HG02759 (cell line): ENCODE data around the gene GNG11.
A peak's percentile ranks its signal among the peaks of the same experiment; 100 is the strongest.
"Not testable (repeated sequence)": the region's sequence is repeated elsewhere in the genome, so short reads cannot be mapped to it uniquely, and the experiment has no call there.

Experiments
- ATAC-seq: cut with Tn5 transposase; IDR thresholded peaks from one replicate; pipeline ENCODE4 v1.9.1; 2021; ENCODE audit warnings: mild to moderate bottlenecking, moderate library complexity; ENCODE audit not compliant: unreplicated experiment

The GNG11 gene

GRCh38 chr7:93911242-93911641 lies 10.3 kb upstream of the GNG11 start:
- ATAC-seq: not testable (repeated sequence)

- ATAC-seq: peak; percentile 70
Measured at GRCh38 chr7:93911661-93912060, 9.9 kb upstream of the GNG11 start.

- no peak for ATAC-seq
Measured at GRCh38 chr7:93913197-93913596, 8.3 kb upstream of the GNG11 start.

GRCh38 chr7:93914581-93915066 lies 6.9 kb upstream of the GNG11 start:
- no peak for ATAC-seq

- not testable (repeated sequence) for ATAC-seq
Measured at GRCh38 chr7:93915206-93915842, 6.2 kb upstream of the GNG11 start.

GRCh38 chr7:93915888-93916287 lies 5.6 kb upstream of the GNG11 start:
- ATAC-seq: not testable (repeated sequence)

- ATAC-seq: not testable (repeated sequence)
Measured at GRCh38 chr7:93916315-93916714, 5.2 kb upstream of the GNG11 start.

GRCh38 chr7:93920496-93921182 lies 896 bp upstream of the GNG11 start:
- no peak for ATAC-seq

GRCh38 chr7:93921186-93921585 lies 349 bp upstream of the GNG11 start:
- ATAC-seq: no peak

- no peak for ATAC-seq
Measured at GRCh38 chr7:93923296-93923695, 1.8 kb downstream of the GNG11 start.

- no peak for ATAC-seq
Measured at GRCh38 chr7:93923942-93924341, 2.4 kb downstream of the GNG11 start.

GRCh38 chr7:93926800-93927199 lies 5.3 kb downstream of the GNG11 start:
- no peak for ATAC-seq

- no peak for ATAC-seq
Measured at GRCh38 chr7:93927585-93927984, 6.0 kb downstream of the GNG11 start.

GRCh38 chr7:93931655-93932054 lies 10.1 kb downstream of the GNG11 start:
- no peak for ATAC-seq

GRCh38 chr7:93933156-93933555 lies 11.6 kb downstream of the GNG11 start:
- no peak for ATAC-seq

GRCh38 chr7:93935102-93935501 lies 13.6 kb downstream of the GNG11 start:
- ATAC-seq: no peak

- ATAC-seq: no peak
Measured at GRCh38 chr7:93937818-93938217, 16.3 kb downstream of the GNG11 start.

GRCh38 chr7:93938293-93938692 lies 16.8 kb downstream of the GNG11 start:
- ATAC-seq: no peak

- ATAC-seq: no peak
Measured at GRCh38 chr7:93941945-93942344, 20.4 kb downstream of the GNG11 start.

GRCh38 chr7:93943816-93944540 lies 22.4 kb downstream of the GNG11 start:
- no peak for ATAC-seq

GRCh38 chr7:93944673-93945072 lies 23.1 kb downstream of the GNG11 start:
- no peak for ATAC-seq

GRCh38 chr7:93945083-93945482 lies 23.5 kb downstream of the GNG11 start:
- ATAC-seq: no peak
